Stimulated activated CD8-positive, alpha-beta memory T cell treated with anti-CD3 and anti-CD28 coated beads, Interleukin-12 subunit alpha, Interleukin-12 subunit beta, amount 100 ng/mL, for 1 hour (primary cell): ENCODE measurements around the gene TAB3.
"Not testable (repeated sequence)": the region's sequence is repeated elsewhere in the genome, so short reads cannot be mapped to it uniquely, and the experiment has no call there.

ENCODE experiments used
- DNase-seq: peaks from one replicate; pipeline ENCODE4 v3.0.0-alpha.2; 2020; ENCODE audit warnings: low read depth

Gene TAB3

GRCh38 chrX:30816079-30816478, 73.0 kb downstream of the TAB3 start:
- DNase-seq: no peak

DNA sequence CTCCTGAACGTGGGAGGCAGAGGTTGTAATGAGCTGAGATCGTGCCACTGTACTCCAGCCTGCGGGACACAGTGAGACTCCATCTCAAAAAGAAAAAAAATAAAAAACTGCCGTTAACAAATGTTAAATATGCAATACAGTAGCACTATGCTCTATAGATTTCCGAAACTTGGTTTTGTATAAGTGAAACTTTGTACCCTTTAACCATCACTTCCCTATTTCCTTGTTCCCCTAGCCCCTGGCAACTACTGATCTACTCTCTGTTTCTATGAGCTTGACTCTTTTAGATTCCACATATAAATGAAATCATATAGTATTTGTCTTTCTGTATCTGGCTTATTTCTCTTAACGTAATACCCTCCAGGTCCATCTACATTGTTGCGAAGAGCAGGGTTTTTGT, 74.1 kb downstream of the TAB3 start:
- no peak for DNase-seq

GRCh38 chrX:30812326-30812725, 76.7 kb downstream of the TAB3 start:
- DNase-seq: no peak

DNA sequence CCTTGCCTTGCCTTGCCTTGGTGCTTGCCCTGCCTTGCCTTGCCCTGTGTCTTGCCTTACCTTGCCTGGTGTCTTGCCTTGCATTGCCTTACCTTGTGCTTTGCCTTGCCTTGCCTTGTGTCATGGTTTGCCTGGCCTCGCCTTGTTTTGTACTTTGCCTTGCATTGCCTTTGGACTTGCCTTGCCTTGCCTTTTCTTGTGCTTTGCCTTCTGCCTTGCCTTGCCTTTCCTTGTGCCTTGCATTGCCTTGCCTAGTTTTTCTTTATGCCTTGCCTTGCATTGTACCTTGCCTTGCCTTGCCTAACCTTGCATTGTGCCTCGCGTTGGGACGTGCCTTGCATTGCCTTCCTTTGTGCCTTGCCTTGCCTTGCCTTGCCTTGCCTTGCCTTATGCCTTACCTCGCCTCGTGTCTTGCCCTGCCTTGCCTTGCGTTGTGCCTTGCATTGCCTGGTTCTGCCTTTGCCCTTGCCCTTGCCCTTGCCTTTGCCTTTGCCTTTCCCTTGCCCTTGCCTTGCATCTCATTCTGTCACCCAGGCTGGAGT, 82.8 kb downstream of the TAB3 start:
- no peak for DNase-seq

DNA sequence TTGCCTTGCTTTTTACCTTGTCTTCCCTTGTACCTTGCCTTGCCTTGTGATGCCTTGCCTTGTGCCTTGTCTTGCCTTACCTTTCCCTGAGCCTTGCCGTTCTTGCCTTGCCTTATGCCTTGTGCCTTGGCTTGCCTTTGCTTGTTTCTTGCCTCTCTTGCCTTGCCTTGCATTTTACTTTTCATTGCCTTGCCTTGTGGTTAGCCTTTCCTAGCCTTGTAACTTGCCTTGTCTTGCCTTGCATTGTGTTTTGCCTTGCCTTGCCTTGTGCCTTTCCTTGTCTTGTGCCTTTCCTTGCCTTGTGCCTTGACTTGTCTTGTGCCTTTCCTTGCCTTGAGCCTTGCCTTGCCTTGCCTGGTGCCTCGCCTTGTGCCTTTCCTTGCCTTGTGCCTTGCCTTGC, 84.6 kb downstream of the TAB3 start:
- no peak for DNase-seq

DNA sequence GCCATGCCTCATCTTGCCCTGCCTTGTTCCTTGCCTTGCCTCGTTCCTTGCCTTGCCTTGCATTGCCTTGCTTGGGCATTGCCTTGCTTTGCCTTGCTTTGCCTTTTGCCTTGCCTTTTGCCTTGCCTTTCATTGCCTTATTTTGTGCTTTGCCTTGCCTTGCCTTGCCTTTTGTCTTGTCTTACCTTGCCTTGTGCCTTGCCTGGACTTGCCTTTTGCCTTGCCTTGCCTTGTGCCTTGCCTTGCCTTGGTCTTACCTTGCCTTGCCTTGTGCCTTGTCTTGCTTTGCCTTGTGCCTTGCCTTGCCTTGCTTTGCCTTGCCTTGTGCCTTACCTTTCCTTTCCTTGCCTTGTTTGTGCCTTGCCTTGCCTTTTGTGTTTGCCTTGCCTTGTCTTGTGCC, 88.2 kb downstream of the TAB3 start:
- DNase-seq: no peak

DNA sequence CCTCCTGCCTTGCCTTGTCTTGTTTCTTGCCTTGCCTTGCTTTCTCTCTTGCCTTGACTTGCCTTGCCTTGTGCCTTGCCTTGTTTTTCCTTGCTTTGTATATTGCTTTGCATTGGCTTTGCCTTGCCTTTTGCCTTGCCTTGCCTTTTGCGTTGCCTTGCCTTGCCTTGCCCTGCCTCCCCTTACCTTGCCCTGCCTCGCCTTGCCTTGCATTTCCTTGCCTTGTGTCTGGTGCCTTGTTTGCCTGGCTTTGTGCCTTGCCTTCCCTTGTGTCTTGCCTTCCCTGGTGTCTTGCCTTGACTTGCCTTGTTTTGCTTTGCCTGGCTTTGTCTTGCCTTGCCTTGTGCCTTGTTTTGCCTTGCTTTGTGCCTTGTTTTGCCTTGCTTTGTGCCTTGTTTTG, 89.7 kb downstream of the TAB3 start:
- DNase-seq: no peak

DNA sequence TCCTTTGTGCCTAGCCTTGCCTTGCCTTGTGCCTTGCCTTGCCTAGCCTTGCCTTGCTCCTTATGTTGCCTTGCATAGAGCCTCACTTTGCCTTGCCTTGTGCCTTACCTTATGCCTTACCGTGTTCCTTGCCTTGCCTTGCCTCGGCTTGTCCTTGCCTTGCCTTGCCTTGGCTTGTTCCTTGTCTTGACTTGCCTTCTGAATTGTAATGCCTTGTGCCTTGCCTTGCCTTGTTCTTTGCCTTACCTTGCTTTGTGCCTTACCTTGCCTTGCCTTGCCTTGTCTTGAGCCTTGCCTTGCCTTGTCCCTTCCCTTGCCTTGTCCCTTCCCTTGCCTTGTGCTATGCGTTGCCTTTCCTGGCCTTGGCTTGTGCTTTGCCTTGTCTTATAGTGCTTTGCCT, 90.2 kb downstream of the TAB3 start:
- DNase-seq: no peak

GRCh38 chrX:30797301-30797700, 91.8 kb downstream of the TAB3 start:
- not testable (repeated sequence) for DNase-seq

- DNase-seq: no peak
Measured at GRCh38 chrX:30795981-30796958, 92.8 kb downstream of the TAB3 start.

- no peak for DNase-seq
Measured at GRCh38 chrX:30794497-30794896, 94.6 kb downstream of the TAB3 start.

DNA sequence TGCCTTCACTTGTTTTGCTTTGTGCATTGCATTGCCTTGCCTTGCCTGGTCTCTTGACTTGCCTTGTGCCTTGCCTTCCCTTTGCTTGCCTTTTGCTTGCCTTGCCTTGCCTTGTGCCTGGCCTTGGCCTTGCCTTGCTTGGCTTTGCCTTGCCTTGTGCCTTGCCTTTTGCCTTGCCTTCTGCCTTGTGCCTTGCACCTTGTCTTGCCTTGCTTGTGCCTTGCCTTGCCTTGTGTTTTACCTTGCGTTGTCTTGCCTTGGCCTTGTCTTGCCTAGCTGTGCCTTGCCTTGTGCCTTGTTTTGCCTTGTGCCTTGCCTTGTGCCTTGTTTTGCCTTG, 95.3 kb downstream of the TAB3 start:
- DNase-seq: no peak

DNA sequence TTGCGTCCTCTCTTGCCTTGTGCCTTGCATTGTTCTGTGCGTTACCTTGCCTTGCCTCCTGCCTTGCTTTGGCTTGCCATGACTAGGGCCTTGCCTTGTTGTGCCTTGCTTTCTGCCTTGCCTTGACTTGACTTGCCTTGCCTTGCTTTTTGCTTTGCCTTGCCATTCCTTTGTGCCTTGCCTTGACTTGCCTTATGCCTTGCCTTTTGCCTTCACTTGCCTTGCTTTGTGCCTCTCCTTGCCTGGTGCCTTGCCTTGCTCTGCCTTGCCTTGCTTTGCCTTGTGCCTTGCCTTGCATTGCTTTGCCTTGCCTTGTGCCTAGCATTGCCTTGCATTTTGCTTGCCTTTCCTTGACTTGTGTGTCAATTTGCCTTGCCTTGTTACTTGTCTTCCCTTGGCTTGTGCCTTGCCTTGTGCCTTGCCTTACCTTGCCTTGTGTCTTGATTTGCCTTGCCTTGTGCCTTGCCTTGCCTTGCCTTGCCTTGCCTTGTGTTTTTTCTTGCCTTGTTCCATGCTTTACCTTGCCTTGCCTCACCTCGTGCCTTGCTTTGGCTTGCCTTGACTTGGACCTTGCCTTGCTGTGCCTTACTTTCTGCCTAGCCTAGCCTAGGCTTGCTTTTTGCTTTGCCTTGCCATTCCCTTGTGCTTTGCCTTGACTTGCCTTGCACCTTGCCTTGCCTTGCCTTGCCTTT, 95.8 kb downstream of the TAB3 start:
- no peak for DNase-seq

DNA sequence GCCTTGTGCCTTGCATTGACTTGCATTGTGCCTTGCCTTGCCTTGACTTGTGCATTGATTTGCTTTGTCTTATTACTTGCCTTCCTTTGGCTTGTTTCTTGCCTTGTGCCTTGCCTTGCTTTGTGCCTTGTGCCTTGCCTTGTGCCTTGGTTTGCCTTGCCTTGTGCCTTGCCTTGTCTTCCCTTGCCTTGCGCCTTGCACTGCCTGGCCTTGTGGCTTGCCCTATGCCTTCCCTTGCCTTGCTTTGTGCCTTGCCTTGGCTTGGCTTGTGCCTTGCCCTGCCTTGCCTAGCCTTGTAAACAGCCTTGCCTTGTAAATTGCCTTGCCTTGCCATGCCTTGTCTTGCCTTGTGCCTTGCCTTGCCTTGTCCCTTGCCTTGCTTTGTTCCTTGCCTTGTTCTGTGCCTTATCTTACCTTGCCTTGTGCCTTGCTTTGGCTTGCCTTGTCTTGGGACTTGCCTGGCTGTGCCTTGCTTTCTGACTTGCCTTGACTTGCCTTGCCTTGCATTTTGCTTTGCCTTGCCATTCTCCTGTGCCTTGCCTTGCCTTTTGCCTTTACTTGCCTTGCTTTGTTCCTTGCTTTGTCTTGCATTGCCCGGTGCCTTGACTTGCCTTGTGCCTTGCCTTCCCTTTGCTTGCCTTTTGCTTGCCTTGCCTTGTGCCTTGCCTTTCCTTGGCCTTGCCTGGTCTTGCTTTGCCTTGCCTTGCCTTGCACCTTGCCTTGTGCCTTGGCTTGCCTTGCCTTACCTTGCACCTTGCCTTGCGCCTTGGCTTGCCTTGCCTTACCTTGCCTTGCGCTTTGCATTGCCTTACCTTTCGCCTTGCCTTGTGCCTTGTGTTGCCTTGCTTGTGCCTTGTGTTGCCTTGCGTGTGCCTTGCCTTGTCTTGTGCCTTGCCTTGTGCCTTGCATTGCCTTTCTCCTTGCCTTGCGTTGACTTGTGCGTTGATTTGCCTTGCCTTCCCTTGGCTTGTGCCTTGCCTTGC, 97.5 kb downstream of the TAB3 start:
- DNase-seq: no peak

GRCh38 chrX:30787012-30787411, 102.0 kb downstream of the TAB3 start:
- no peak for DNase-seq

DNA sequence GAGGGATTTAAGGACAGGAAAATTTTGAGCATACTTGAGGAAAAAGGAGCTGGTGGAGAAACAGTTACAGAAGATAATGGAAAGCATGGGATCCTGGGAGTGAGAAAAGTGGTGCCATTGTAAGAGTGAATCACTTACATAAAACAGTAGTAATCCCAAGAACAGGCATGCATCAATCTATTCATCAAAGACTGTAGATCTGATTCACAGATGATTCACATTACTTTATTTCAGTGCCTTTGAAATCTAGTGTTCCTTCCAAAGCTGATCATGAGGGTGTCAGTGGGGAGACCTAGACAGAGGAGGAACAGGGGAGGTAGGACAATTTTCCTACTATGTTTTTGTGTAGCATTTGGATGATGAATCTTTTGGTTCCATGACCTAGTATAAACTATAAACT, 102.7 kb downstream of the TAB3 start:
- DNase-seq: no peak

DNA sequence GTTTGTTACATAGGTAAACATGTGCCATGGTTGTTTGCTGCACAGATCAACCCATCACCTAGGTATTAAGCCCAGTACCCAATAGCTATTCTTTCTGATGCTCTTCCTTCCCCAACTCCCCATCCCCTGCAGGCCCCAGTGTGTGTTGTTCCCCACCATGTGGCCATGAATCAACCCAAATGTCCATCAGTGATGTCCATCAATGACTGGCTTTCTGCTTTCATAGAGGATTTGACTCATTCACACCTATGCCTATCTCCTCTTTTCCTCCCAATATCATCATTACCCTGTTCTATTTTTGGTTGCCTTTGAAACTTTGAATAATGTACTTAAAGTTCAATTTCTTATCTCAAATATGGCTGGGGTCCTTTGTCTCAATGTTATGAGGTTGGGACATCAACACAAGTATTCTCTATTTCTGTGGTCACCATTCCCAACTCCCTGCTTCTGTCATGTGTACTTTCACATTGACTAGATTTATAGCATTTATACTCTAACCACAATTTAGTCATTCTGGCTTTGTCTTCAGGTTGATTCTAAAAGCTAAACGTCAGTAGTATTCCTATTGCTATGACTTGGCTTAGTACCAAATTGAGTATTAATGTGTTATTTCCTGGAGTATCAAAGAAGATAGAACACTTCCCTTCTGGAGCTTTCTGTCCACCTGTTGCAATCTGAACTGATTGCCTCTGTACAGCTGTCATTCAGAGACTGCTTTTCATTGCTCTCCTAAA, 107.2 kb downstream of the TAB3 start:
- DNase-seq: no peak

GRCh38 chrX:30779453-30780030, 109.5 kb downstream of the TAB3 start:
- DNase-seq: no peak

DNA sequence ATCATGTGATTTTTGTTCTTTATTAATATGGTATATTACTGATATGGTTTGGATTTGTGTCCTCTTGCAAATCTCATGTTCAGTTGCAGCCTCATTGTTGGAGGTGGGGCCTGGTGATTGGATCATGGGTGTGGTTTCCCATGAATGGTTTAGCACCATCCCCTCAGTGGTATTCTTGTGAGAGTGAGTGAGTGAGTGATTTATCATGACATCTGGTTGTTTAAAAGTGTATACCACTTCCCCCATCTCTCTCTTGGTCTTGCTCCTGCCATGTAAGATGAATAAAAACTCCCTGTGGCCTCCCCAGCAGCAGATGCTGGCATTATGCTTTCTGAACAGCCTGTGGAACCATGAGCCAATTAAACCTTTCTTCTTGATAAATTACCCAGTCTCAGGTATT, 111.5 kb downstream of the TAB3 start:
- no peak for DNase-seq
